H1 (cell line): ENCODE data around the gene AIF1. TPM values are rescaled to one million over a fixed set of nuclear protein-coding genes. Genes with fewer than 3 reads are reported as not detected.

ENCODE experiments used
- CTCF ChIA-PET: fragments of 300-600 bp; sonication (Branson Sonifier 250); formaldehyde crosslinking; loops from one replicate; lab custom pipeline; 2021; ENCODE audit not compliant: partially characterized antibody; lab: Charles Lee
- POLR2A ChIA-PET: fragments of 300-600 bp; sonication (Branson Sonifier 250); formaldehyde crosslinking; loops from one replicate; lab custom pipeline; 2021; ENCODE audit warnings: inconsistent platforms; ENCODE audit not compliant: partially characterized antibody; lab: Charles Lee
- DNase-seq, 2 experiments: peaks; one replicate each; pipeline versions ENCODE4 v3.0.0 to v3.0.0-alpha.2; 2010 to 2022; ENCODE audit warnings: low spot score in 2 of 2, low read depth in 1 of 2, mixed read lengths in 1 of 2
- FAIRE-seq: peaks from 2 replicates; lab custom pipeline; 2011; peaks lifted over from hg19 to GRCh38; lab: Jason Lieb, UNC
- H2AFZ ChIP-seq: 2 replicates; pipeline ENCODE4 v1.8.1; 2012; ENCODE audit warnings: low read length, inconsistent platforms
- H2AK5ac ChIP-seq: 2 replicates; pipeline ENCODE4 v1.6.1; 2013; ENCODE audit warnings: low read depth, low read length
- H2BK120ac ChIP-seq: replicated peaks from 2 replicates; pipeline ENCODE3; 2013; ENCODE audit warnings: low read depth, low read length, inconsistent platforms
- H2BK12ac ChIP-seq: 2 replicates; pipeline ENCODE4 v1.6.1; 2013; ENCODE audit warnings: low read depth, low read length
- H2BK15ac ChIP-seq: 2 replicates; pipeline ENCODE4 v1.6.1; 2013; ENCODE audit warnings: low read length
- H2BK20ac ChIP-seq: 2 replicates; pipeline ENCODE4 v1.6.1; 2013; ENCODE audit warnings: low read length
- H2BK5ac ChIP-seq: 2 replicates; pipeline ENCODE4 v1.6.1; 2013; ENCODE audit warnings: low read depth, low read length
- H3K14ac ChIP-seq: 2 replicates; pipeline ENCODE4 v1.6.1; 2013; ENCODE audit warnings: inconsistent platforms; ENCODE audit not compliant: insufficient read length
- H3K18ac ChIP-seq: 2 replicates; pipeline ENCODE4 v1.6.1; 2013; ENCODE audit warnings: low read length; ENCODE audit errors: extremely low read depth
- H3K23ac ChIP-seq: 2 replicates; pipeline ENCODE4 v1.6.1; 2013; ENCODE audit warnings: inconsistent platforms; ENCODE audit not compliant: insufficient read length
- H3K23me2 ChIP-seq: 2 replicates; pipeline ENCODE4 v1.6.1; 2013; ENCODE audit warnings: low read depth, low read length
- H3K27ac ChIP-seq: 2 replicates; pipeline ENCODE4 v1.6.1; 2011; ENCODE audit warnings: low read depth, low read length, inconsistent platforms
- H3K27me3 ChIP-seq, 4 experiments: replicated peaks in 1 of 4; 1 replicate in 1 of 4; 2 replicates in 3 of 4; pipeline versions ENCODE4 v1.6.1 to v1.8.1; 2011 to 2013; ENCODE audit warnings: low read length in 3 of 4, mild to moderate bottlenecking in 3 of 4, inconsistent platforms in 2 of 4, mixed read lengths in 2 of 4, moderate library complexity in 1 of 4; ENCODE audit not compliant: control insufficient read depth in 3 of 4, insufficient read depth in 3 of 4; ENCODE audit errors: extremely low read depth in 1 of 4
- H3K36me3 ChIP-seq, 4 experiments: 2 replicates each; pipeline versions ENCODE4 v1.6.1 to v1.8.1; 2011 to 2013; ENCODE audit warnings: mild to moderate bottlenecking in 4 of 4, low read length in 3 of 4, moderate library complexity in 2 of 4, control low read depth in 1 of 4, inconsistent platforms in 1 of 4; ENCODE audit not compliant: insufficient read depth in 4 of 4, control insufficient read depth in 2 of 4
- H3K4ac ChIP-seq: replicated peaks from 2 replicates; pipeline ENCODE3; 2013; ENCODE audit warnings: low read length, low read depth, mixed read lengths, inconsistent platforms; ENCODE audit not compliant: insufficient read length
- H3K4me1 ChIP-seq, 4 experiments: replicated peaks in 1 of 4; 1 replicate in 1 of 4; 2 replicates in 3 of 4; pipeline versions ENCODE4 v1.6.1 to v1.8.1; 2011 to 2013; ENCODE audit warnings: low read length in 3 of 4, inconsistent platforms in 2 of 4, mixed read lengths in 1 of 4; ENCODE audit not compliant: insufficient read depth in 4 of 4, control insufficient read depth in 3 of 4
- H3K4me2 ChIP-seq, 2 experiments: 2 replicates each; pipeline versions ENCODE4 v1.6.1 to v1.8.1; 2011 to 2013; ENCODE audit warnings: low read depth in 2 of 2, low read length in 2 of 2, control low read depth in 1 of 2, inconsistent platforms in 1 of 2, mild to moderate bottlenecking in 1 of 2; ENCODE audit not compliant: insufficient read depth in 1 of 2
- H3K4me3 ChIP-seq, 4 experiments: fragments of 200-600, 300-600 bp in 1 of 4; sonication (generic), shearing (Covaris generic), sonication (Bioruptor Twin) in 1 of 4; 2 replicates each; pipeline versions ENCODE4 v1.5.1 to v1.8.1; 2011 to 2016; ENCODE audit warnings: low read length in 4 of 4, low read depth in 3 of 4, control low read depth in 2 of 4, inconsistent platforms in 2 of 4, mild to moderate bottlenecking in 2 of 4, mixed read lengths in 1 of 4, moderate library complexity in 1 of 4; ENCODE audit not compliant: insufficient read depth in 2 of 4; ENCODE audit errors: extremely low read depth in 1 of 4
- H3K56ac ChIP-seq: replicated peaks from 2 replicates; pipeline ENCODE3; 2013; ENCODE audit warnings: low read depth, mild to moderate bottlenecking, mixed read lengths, low read length, inconsistent platforms; ENCODE audit not compliant: insufficient read length
- H3K79me1 ChIP-seq: 2 replicates; pipeline ENCODE4 v1.6.1; 2013; ENCODE audit warnings: low read depth, low read length, control low read depth
- H3K79me2 ChIP-seq, 2 experiments: 2 replicates each; pipeline versions ENCODE4 v1.6.1 to v1.8.1; 2012 to 2013; ENCODE audit warnings: low read length in 2 of 2, mild to moderate bottlenecking in 2 of 2, inconsistent platforms in 1 of 2; ENCODE audit not compliant: insufficient read depth in 2 of 2, control insufficient read depth in 1 of 2
- H3K9ac ChIP-seq, 4 experiments: replicated peaks in 1 of 4; 1 replicate in 1 of 4; 2 replicates in 3 of 4; pipeline versions ENCODE4 v1.6.1 to v1.8.1; 2011 to 2013; ENCODE audit warnings: low read depth in 3 of 4, low read length in 3 of 4, control low read depth in 2 of 4, mild to moderate bottlenecking in 2 of 4, moderate library complexity in 2 of 4, inconsistent platforms in 1 of 4; ENCODE audit errors: extremely low read depth in 1 of 4
- H3K9me3 ChIP-seq, 2 experiments: 2 replicates each; pipeline versions ENCODE4 v1.6.1 to v1.8.1; 2012 to 2013; ENCODE audit warnings: mild to moderate bottlenecking in 2 of 2, moderate library complexity in 2 of 2, control low read depth in 1 of 2, inconsistent platforms in 1 of 2, low read depth in 1 of 2, low read length in 1 of 2, mixed read lengths in 1 of 2; ENCODE audit not compliant: insufficient read depth in 2 of 2
- H4K20me1 ChIP-seq, 2 experiments: replicated peaks in 1 of 2; 2 replicates each; pipeline versions ENCODE3 to v1.8.1; 2011 to 2013; ENCODE audit warnings: inconsistent platforms in 2 of 2, low read length in 2 of 2, mild to moderate bottlenecking in 1 of 2; ENCODE audit not compliant: insufficient read depth in 2 of 2, control insufficient read depth in 1 of 2
- H4K5ac ChIP-seq: 2 replicates; pipeline ENCODE4 v1.6.1; 2013; ENCODE audit warnings: low read length, low read depth, mixed read lengths, inconsistent platforms; ENCODE audit not compliant: insufficient read length
- H4K8ac ChIP-seq: 2 replicates; pipeline ENCODE4 v1.8.0; 2013; ENCODE audit warnings: mild to moderate bottlenecking, moderate library complexity, low read length, inconsistent platforms; ENCODE audit not compliant: insufficient read depth; ENCODE audit errors: extremely low read depth
- H4K91ac ChIP-seq: replicated peaks from 2 replicates; pipeline ENCODE3; 2013; ENCODE audit warnings: low read length, mixed read lengths, inconsistent platforms; ENCODE audit not compliant: insufficient read length
- ASH2L ChIP-seq: fragments of 200-600, 300-600 bp; sonication (generic); IDR thresholded peaks from one replicate; pipeline ENCODE4 v1.7.1; 2017; ENCODE audit warnings: low read length
- CBX8 ChIP-seq: fragments of 300-800, 300-1000 bp; sonication (generic); IDR thresholded peaks from 2 replicates; pipeline ENCODE4 v1.7.1; 2016; ENCODE audit warnings: low read depth, low read length, borderline replicate concordance
- CREB1 ChIP-seq: IDR thresholded peaks from 2 replicates; pipeline ENCODE4 v1.6.1; 2012; ENCODE audit warnings: inconsistent platforms
- EP300 ChIP-seq, 2 experiments: IDR thresholded peaks; 1 replicate in 1 of 2; 2 replicates in 1 of 2; pipeline ENCODE4 v1.6.1; 2011 to 2012; ENCODE audit warnings: low read depth in 2 of 2, low read length in 2 of 2, mild to moderate bottlenecking in 2 of 2, borderline replicate concordance in 1 of 2, inconsistent platforms in 1 of 2, moderate library complexity in 1 of 2
- EZH2 ChIP-seq: fragments of 200-600 bp; sonication (generic); IDR thresholded peaks from 2 replicates; pipeline ENCODE4 v1.7.1; 2012; ENCODE audit warnings: low read depth, mild to moderate bottlenecking, moderate library complexity, low read length, inconsistent platforms; ENCODE audit not compliant: severe bottlenecking
- NANOG ChIP-seq: IDR thresholded peaks from 2 replicates; pipeline ENCODE4 v1.6.1; 2011; ENCODE audit warnings: low read length, low read depth, mild to moderate bottlenecking, inconsistent platforms; ENCODE audit not compliant: insufficient read depth, poor library complexity, severe bottlenecking
- POLR2A ChIP-seq, 2 experiments: IDR thresholded peaks; 1 replicate in 1 of 2; 2 replicates in 1 of 2; pipeline ENCODE4 v1.6.1; 2011; ENCODE audit warnings: low read depth in 2 of 2, low read length in 2 of 2, mild to moderate bottlenecking in 2 of 2; ENCODE audit errors: control extremely low read depth in 1 of 2
- SRF ChIP-seq: IDR thresholded peaks from 2 replicates; pipeline ENCODE4 v1.6.1; 2011; ENCODE audit warnings: mild to moderate bottlenecking, low read depth, low read length, moderate library complexity
- TAF1 ChIP-seq: IDR thresholded peaks from 2 replicates; pipeline ENCODE4 v1.6.1; 2011; ENCODE audit warnings: mild to moderate bottlenecking, low read depth, low read length
- YY1 ChIP-seq: IDR thresholded peaks from 2 replicates; pipeline ENCODE4 v1.6.1; 2011; ENCODE audit warnings: low read depth, mild to moderate bottlenecking, low read length
- WGBS, 2 experiments: shearing (Covaris generic) in 1 of 2; methylation state at CpG; one replicate each; pipeline versions ENCODE4 v1.1.6 to v1.1.7; 2013 to 2015; ENCODE audit warnings: low lambda C conversion rate in 2 of 2, mixed read lengths in 2 of 2, inconsistent platforms in 1 of 2, low coverage in 1 of 2, missing lambda C conversion rate in 1 of 2; ENCODE audit not compliant: insufficient replicate concordance in 2 of 2, insufficient coverage in 1 of 2, insufficient read length in 1 of 2; ENCODE audit errors: extremely low coverage in 1 of 2, missing lambda C conversion rate in 1 of 2; 5-methylcytosine and 5-hydroxymethylcytosine counted together
- polyA plus RNA-seq, 7 experiments: library from polyadenylated mRNA; depleted of rRNA in 3 of 7; stranded (reverse) in 5 of 7; unstranded in 2 of 7; fragments of >200 nt in 5 of 7; fragments of 200-250 nt in 2 of 7; gene quantifications; 1 replicate in 5 of 7; 2 replicates in 1 of 7; 4 replicates in 1 of 7; pipeline versions ENCODE4 v1.2.1 to v1.2.3, GENCODE V29; 2011 to 2013; ENCODE audit warnings: missing spikeins in 2 of 7, mixed read lengths in 2 of 7
- total RNA-seq: library from RNA; stranded (reverse); fragmentation: NEBNext Ultra II Directional; extraction: Animal tissue kit (Norgen Biotek cat#: 25700); gene quantifications from 2 replicates; pipeline ENCODE4 v1.2.1, GENCODE V29; 2021

AIF1 gene
- total and polyA plus RNA-seq, 2 of the 8 experiments (the other 6 are each of a cell fraction or from before 2014, with no cell fraction given): 6.3 to 9.8 TPM

- H2BK5ac ChIP-seq: no peak overlapping the region
- no peaks in the 10 kb centered on the region; a peak in 2 of 7 replicates for H3K4me1 ChIP-seq
- H3K9me3 ChIP-seq: no peaks in the 10 kb centered on the region
- H3K14ac ChIP-seq: no peak overlapping the region
- no peak overlapping the region for H4K5ac ChIP-seq
- H3K79me2 ChIP-seq: no peaks in the 10 kb centered on the region
- H3K4ac ChIP-seq: no peak overlapping the region
- no peak for DNase-seq
- peak overlapping the region; percentile 72; the same call in 1 of the 2 replicates for H2BK15ac ChIP-seq
- no peaks in the 10 kb centered on the region for H4K20me1 ChIP-seq
- H3K79me1 ChIP-seq: no peaks in the 10 kb centered on the region
- no peaks in the 10 kb centered on the region for H3K36me3 ChIP-seq
- H4K8ac ChIP-seq: no peak overlapping the region
- H2BK20ac ChIP-seq: 0 out of 2 replicates have a peak overlapping the region, but pooled peaks have one; percentile 21
- ChIA-PET CTCF (interaction anchor here (1.1 to 4.9 kb wide), 6 partner anchors 11 to 28 kb away, joined by 3 to 47 read pairs (median 8); partner anchors contain the start of genes LST1, LTB and NCR3), POLR2A (interaction anchor here (0.7 to 5.5 kb wide), 5 partner anchors 11 to 84 kb away, joined by 3 to 27 read pairs (median 6); partner anchors contain the start of genes BAG6 and LTB)
- no peak overlapping the region for H2BK12ac ChIP-seq
- H2AK5ac ChIP-seq: 0 out of 2 replicates have a peak overlapping the region, but pooled peaks have one; percentile 28
- H4K91ac ChIP-seq: no peak overlapping the region
- H3K56ac ChIP-seq: no peak overlapping the region
- no peak overlapping the region for H3K4me3 ChIP-seq
- no peak overlapping the region for H3K23ac ChIP-seq
- H2BK120ac ChIP-seq: no peak overlapping the region
- FAIRE-seq: no peak
- WGBS, 2 experiments: 81% methylated on average over 3 of the region's 3 CpGs; no CpG with 5 or more reads in 1 of the 2 experiments
- H3K4me2 ChIP-seq: no peak overlapping the region
- H3K23me2 ChIP-seq: peaks cover 3% of the 10 kb centered on the region; the same call in 1 of the 2 replicates
- no peak overlapping the region for H2AFZ ChIP-seq
- H3K9ac ChIP-seq: no peak overlapping the region
- no peak overlapping the region for H3K18ac ChIP-seq
- no peaks in the 10 kb centered on the region for H3K27me3 ChIP-seq
- H3K27ac ChIP-seq: no peak overlapping the region
- no peak for TF ChIP-seq ASH2L
- no peak for TF ChIP-seq EP300 (IDR thresholded peaks at IDR 0.05; ENCODE audit: borderline replicate concordance in 1 of 2, low read depth in 2 of 2, low read length in 2 of 2)
- TF ChIP-seq CBX8: no peak
- no peak for TF ChIP-seq SRF
- TF ChIP-seq NANOG: no peak
- TF ChIP-seq EZH2: no peak
- no peak for TF ChIP-seq YY1
- no peak for TF ChIP-seq CREB1
- TF ChIP-seq TAF1: no peak
- no peak for TF ChIP-seq POLR2A (IDR thresholded peaks at IDR 0.05; ENCODE audit: control extremely low read depth in 1 of 2, low read depth in 2 of 2, low read length in 2 of 2)
These were observed 46.5 kb upstream of the AIF1 start for GRCh38 chr6:31568537-31568961.
